ENCODE results near the gene ZDHHC22.

DNA sequence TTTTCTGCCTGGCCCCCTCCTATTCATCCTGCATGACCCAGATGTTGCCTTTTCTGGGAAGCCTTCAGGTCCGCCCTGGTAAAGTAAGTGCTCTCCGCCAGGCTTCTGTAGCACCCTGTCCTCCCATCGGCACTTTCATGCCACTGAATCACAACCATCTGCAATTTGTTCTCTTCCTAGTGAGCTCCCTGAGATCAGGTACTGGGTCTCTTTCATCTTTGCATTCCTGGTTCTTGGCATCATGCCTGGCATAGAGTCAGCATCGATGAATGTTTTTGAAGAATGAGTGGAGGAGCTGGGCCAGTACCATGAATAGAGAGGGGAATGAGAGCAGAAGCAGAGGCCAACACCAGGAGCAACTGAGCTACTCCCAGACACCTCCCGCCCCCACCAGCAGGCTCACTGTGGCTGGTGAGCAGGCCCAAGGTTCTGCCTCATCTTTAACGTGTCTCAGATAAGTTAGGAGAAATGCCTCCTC, 13.1 kb downstream of the ZDHHC22 start:
- TF ChIP-seq TAF1 (IDR thresholded peaks at IDR 0.05; ENCODE audit: low read depth) (no peak), MAX (IDR thresholded peaks at IDR 0.05) (no peak), EP300 (IDR thresholded peaks at IDR 0.05; ENCODE audit: borderline replicate concordance) (no peak), CREB1 (IDR thresholded peaks at IDR 0.05; ENCODE audit: low read depth) (no peak), TCF12 (IDR thresholded peaks at IDR 0.05; ENCODE audit: low read depth) (no peak), RAD21 (IDR thresholded peaks at IDR 0.05; ENCODE audit: low read depth) (no peak), REST (IDR thresholded peaks at IDR 0.05; ENCODE audit: low read depth) (no peak)
- TF ChIP-seq, protein P1, sequence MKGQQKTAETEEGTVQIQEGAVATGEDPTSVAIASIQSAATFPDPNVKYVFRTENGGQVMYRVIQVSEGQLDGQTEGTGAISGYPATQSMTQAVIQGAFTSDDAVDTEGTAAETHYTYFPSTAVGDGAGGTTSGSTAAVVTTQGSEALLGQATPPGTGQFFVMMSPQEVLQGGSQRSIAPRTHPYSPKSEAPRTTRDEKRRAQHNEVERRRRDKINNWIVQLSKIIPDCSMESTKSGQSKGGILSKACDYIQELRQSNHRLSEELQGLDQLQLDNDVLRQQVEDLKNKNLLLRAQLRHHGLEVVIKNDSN (IDR thresholded peaks at IDR 0.05): no peak
